Superior temporal gyrus (tissue), 1 donor: ENCODE results near the gene STEEP1.
"Not testable (repeated sequence)": the region's sequence is repeated elsewhere in the genome, so short reads cannot be mapped to it uniquely, and the experiment has no call there.

Experiments
- DNase-seq: peaks from one replicate; pipeline ENCODE4 v3.0.0-alpha.2; 2016; ENCODE audit errors: extremely low spot score

STEEP1 gene

GRCh38 chrX:119529345-119530276 lies 35.6 kb downstream of the STEEP1 start:
- no peak for DNase-seq

DNA sequence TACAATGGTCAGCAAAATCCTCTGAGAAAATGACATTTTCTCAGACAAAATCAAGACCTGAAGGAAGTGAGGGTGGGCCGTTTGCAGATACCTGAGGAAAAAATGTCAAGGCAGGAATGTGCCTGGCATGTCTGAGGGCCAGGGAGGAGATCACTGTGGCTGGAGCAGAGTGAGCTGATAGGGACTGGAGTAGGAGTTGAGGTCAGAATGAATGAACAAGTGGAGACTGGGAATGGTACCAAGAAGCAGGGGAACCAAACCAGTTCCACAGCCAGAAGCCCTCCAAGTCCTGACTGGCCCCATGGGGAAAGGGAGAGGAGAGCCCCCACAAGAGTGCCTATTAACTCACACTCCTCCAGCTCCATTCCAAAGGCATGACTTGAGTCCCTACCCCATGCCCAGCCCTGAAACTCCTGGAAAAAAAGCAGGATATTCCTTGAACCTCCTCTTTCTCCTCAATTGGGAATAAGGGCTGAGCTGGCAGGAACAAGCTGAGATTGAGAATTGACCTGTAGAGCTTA lies 41.5 kb downstream of the STEEP1 start:
- DNase-seq, result no peak

GRCh38 chrX:119521246-119521645 lies 44.0 kb downstream of the STEEP1 start:
- DNase-seq, result no peak

DNA sequence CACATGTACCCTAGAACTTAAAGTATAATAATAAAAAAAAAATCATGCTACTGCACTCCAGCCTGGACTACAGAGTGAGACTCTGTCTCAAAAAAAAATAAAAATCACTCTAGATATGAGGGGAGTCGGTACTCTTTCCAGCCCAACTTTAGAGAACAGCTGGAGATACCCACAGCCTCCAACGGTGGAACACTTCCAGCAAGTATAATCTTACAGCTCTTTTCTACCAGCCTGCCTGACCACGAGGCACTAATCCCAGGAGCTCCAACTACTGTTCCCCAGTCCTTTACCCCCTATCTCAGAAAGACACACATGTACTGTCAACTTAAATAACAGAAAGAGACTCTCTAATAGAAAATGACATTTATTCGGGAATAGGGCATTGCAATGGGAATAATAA lies 46.8 kb downstream of the STEEP1 start:
- no peak for DNase-seq

DNA sequence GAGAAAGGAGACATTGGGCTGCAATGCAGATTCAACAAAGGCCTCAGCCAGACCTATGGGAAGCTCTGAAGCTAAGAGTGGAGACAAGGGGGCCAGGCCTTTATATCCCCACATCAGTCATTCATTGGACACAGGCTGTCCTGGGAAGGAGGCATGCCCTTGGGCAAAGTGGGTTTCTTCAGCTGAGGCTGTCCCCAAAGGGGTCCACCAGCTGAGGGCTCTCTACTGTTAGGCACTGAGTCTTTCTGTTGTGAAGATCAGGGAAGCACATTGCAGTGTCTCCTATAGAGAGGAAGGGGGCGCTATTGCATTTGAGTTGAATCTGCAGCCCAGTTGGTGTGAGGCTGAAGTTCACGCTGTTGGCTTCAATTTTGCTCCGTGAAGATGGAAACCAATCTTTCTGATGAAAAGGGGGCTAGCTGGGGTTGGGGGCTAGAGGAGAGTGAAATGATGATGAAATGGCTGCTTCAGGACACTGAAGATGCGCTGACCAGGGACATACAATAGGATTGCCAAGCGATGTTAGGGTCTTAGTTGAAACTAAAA lies 49.0 kb downstream of the STEEP1 start:
- DNase-seq, result peak; percentile 80

- DNase-seq, result peak; percentile 39
These were observed 52.9 kb downstream of the STEEP1 start for GRCh38 chrX:119512146-119512800.

GRCh38 chrX:119507206-119507605 lies 58.0 kb downstream of the STEEP1 start:
- no peak for DNase-seq

DNA sequence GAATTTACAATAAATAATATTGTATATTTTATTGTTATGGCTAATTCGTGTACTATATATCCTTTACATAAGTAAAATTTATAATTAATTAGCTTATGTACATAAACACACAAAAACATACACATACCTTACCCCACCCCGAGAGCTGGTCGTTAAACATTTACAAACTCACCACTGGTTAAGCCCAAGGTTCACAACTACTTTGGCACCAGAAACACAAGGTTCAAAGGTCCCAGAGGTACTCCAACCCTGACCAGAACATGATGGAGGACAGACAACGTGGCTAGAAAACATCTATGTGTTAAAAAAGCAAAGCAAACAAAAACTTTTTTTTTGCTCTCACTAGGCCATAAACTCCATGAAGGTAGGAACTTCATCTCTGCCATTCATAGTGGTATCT lies 59.3 kb downstream of the STEEP1 start:
- DNase-seq, result no peak

- DNase-seq, result not testable (repeated sequence)
These were observed 60.1 kb downstream of the STEEP1 start for GRCh38 chrX:119505145-119505544.

- no peak for DNase-seq
These were observed 61.7 kb downstream of the STEEP1 start for GRCh38 chrX:119503484-119503861.

DNA sequence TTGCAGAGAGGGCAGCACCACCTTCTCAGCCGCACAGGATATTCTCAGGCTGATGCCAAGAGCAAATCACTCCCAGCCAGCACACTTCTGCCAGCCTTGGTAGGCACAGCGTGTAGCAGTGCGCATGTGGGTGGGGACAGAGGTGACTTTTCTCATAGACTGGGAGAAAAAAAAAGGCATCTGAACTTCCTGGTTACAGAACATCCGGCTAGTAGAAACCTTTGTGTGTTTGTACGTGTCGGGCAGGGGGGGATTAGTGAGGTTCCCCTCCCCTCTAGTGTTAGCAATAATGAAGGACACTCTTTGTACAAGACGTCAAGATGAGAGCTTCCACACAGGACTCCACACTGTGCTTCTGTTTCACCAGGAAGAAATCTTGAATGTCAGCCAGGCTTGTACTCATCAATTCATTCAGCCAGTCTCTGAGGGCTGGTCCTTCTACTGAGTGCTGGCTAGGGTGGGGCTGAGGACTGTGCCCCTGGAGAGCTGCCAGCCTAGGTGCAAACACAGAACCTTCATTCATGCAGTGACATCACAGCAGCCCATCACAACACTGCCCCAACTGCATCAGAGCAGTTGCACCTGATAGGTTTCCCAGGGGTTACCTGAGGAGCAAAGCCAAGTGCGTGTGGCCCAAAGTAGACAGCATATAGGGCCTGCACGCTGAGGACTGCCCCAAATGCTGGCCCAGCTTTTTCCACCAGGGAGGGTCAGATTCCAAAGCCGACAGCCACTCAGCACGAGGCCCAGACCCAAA lies 62.3 kb downstream of the STEEP1 start:
- peak; percentile 9 for DNase-seq

DNA sequence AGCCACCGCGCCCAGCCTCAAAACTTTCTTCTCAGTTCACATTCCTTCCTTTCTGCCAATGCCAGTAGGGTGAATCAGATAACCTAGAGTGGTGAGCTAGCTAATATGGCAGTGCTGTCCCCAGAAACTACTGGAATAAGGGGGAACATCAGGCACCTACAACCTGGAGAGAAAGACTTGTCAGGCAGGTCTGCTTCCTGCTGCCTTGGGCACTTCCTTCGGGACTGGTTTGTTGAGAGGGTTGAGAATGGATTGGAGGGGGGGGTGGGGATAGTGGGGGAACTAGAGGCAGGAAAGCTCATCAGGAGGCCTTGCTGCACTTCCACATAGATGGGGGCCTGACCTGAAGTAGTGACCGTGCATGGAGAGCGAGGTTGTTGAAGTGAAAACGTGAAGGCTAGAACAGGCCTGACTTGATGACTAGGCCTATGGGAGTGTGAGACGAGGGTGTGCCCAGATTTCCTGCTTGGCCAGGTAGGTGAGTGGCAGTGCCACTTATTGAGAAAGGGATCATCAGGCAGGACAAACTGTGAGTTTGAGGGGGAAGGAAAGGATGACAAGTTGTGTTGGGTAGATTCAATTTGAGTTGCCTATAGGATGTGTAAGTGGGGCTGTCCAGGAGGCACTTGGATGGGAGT lies 63.6 kb downstream of the STEEP1 start:
- DNase-seq, result no peak

GRCh38 chrX:119500061-119500800 lies 65.0 kb downstream of the STEEP1 start:
- DNase-seq, result no peak

- no peak for DNase-seq
These were observed 68.0 kb downstream of the STEEP1 start for GRCh38 chrX:119497185-119497584.

- DNase-seq, result no peak
These were observed 69.2 kb downstream of the STEEP1 start for GRCh38 chrX:119495734-119496726.

- DNase-seq, result not testable (repeated sequence)
These were observed 71.2 kb downstream of the STEEP1 start for GRCh38 chrX:119493851-119494495.

GRCh38 chrX:119492463-119492862 lies 72.7 kb downstream of the STEEP1 start:
- DNase-seq, result no peak

- DNase-seq, result no peak
These were observed 75.8 kb downstream of the STEEP1 start for GRCh38 chrX:119489212-119490074.
